K562 (cell line): ENCODE measurements around the gene CILP. TPM values are rescaled to one million over a fixed set of nuclear protein-coding genes. Genes with fewer than 3 reads are reported as not detected.

ENCODE experiments used
- ATAC-seq: fragments of 200-7000 bp; cut with Tn5 transposase; 3 replicates; pipeline ENCODE4 v1.9.1; 2020; ENCODE audit warnings: moderate library complexity
- BruUV-seq: library from RNA; stranded (reverse); fragments of 400-500 nt; replicated peaks from 2 replicates; lab custom pipeline; 2021; lab: Mats Ljungman, UMichigan
- CTCF ChIA-PET: fragments of 300-600 bp; formaldehyde crosslinking; extraction: SDS; loops from one replicate; lab custom pipeline; 2021; ENCODE audit warnings: low intra/inter-chr PET ratio; lab: Yijun Ruan, JAX
- POLR2A ChIA-PET: fragments of 300-600, 350-650 bp; sonication (Branson Sonifier 250); formaldehyde crosslinking; extraction: SDS; loops from one replicate; lab custom pipeline; 2021; ENCODE audit warnings: antibody characterized with exemption, inconsistent platforms; lab: Yijun Ruan, JAX
- DNase-seq, 4 experiments: peaks; one replicate each; pipeline versions ENCODE4 v3.0.0 to v3.0.0-alpha.2; 2011 to 2018; ENCODE audit warnings: low spot score in 3 of 4, mixed read lengths in 3 of 4; ENCODE audit errors: extremely low read depth in 1 of 4
- FAIRE-seq: peaks from 2 replicates; lab custom pipeline; 2011; peaks lifted over from hg19 to GRCh38; lab: Jason Lieb, UNC
- H2AFZ ChIP-seq: 2 replicates; pipeline ENCODE4 v1.6.0; 2011; ENCODE audit warnings: low read depth, low read length, control low read depth, inconsistent platforms
- H3K27ac ChIP-seq: fragments of 200-600 bp; 3 replicates; pipeline ENCODE4 v1.8.0; 2011; ENCODE audit warnings: low read depth, mild to moderate bottlenecking, control low read depth, inconsistent platforms, low read length, moderate library complexity, mixed read lengths; ENCODE audit errors: extremely low read depth
- H3K27me3 ChIP-seq, 2 experiments: fragments of 300-600 bp in 1 of 2; 2 replicates in 1 of 2; 3 replicates in 1 of 2; pipeline versions ENCODE4 v1.6.0 to v1.8.0; 2011; ENCODE audit warnings: inconsistent platforms in 2 of 2, low read length in 2 of 2, mild to moderate bottlenecking in 1 of 2, mixed read lengths in 1 of 2, moderate library complexity in 1 of 2; ENCODE audit not compliant: control insufficient read depth in 2 of 2, insufficient read depth in 2 of 2
- H3K36me3 ChIP-seq: fragments of 300-600 bp; 3 replicates; pipeline ENCODE4 v1.8.0; 2011; ENCODE audit warnings: mild to moderate bottlenecking, low read length, inconsistent platforms; ENCODE audit not compliant: control insufficient read depth, insufficient read depth
- H3K4me1 ChIP-seq, 2 experiments: fragments of 200-600 bp in 1 of 2; replicated peaks in 1 of 2; 2 replicates in 1 of 2; 3 replicates in 1 of 2; pipeline versions ENCODE4 v1.5.1 to v1.8.0; 2011; ENCODE audit warnings: inconsistent platforms in 2 of 2, low read length in 2 of 2, mild to moderate bottlenecking in 1 of 2, mixed read lengths in 1 of 2, moderate library complexity in 1 of 2; ENCODE audit not compliant: control insufficient read depth in 2 of 2, insufficient read depth in 2 of 2
- H3K4me2 ChIP-seq: 2 replicates; pipeline ENCODE4 v1.6.1; 2011; ENCODE audit warnings: low read length, control low read depth, inconsistent platforms, mixed read lengths; ENCODE audit not compliant: insufficient read depth
- H3K4me3 ChIP-seq: fragments of 200-600 bp; sonication (generic), shearing (Covaris generic); 2 replicates; pipeline ENCODE4 v1.5.1; 2016; ENCODE audit warnings: control low read depth, inconsistent platforms
- H3K79me2 ChIP-seq: fragments of 200-600 bp; 3 replicates; pipeline ENCODE4 v1.8.0; 2011; ENCODE audit warnings: low read length, inconsistent platforms; ENCODE audit not compliant: control insufficient read depth, insufficient read depth
- H3K9ac ChIP-seq, 2 experiments: 2 replicates each; pipeline versions ENCODE4 v1.6.0 to v1.6.1; 2011; ENCODE audit warnings: low read depth in 2 of 2, low read length in 2 of 2, control low read depth in 1 of 2, inconsistent platforms in 1 of 2, mild to moderate bottlenecking in 1 of 2, mixed read lengths in 1 of 2; ENCODE audit not compliant: insufficient read depth in 1 of 2
- H3K9me1 ChIP-seq: one replicate; pipeline ENCODE4 v1.6.0; 2011; ENCODE audit warnings: inconsistent platforms, mild to moderate bottlenecking, low read length, moderate library complexity; ENCODE audit not compliant: control insufficient read depth, insufficient read depth
- H3K9me3 ChIP-seq: replicated peaks from 2 replicates; pipeline ENCODE4 v1.5.1; 2011; ENCODE audit warnings: low read depth, low read length, inconsistent platforms; ENCODE audit not compliant: control insufficient read depth, insufficient read depth
- H4K20me1 ChIP-seq: replicated peaks from 2 replicates; pipeline ENCODE4 v1.6.1; 2011; ENCODE audit warnings: low read length, inconsistent platforms, mixed read lengths; ENCODE audit not compliant: control insufficient read depth, insufficient read depth
- ARID2 ChIP-seq: fragments of 450-650 bp; IDR thresholded peaks from 2 replicates; pipeline ENCODE4 v1.6.1; 2017; ENCODE audit warnings: antibody characterized with exemption, mild to moderate bottlenecking
- CBFA2T3 ChIP-seq: fragments of 450-650 bp; IDR thresholded peaks from 2 replicates; pipeline ENCODE4 v1.6.1; 2017
- EHMT2 ChIP-seq: fragments of 450-650 bp; IDR thresholded peaks from 2 replicates; pipeline ENCODE4 v1.6.1; 2018; ENCODE audit warnings: antibody characterized with exemption
- LARP7 ChIP-seq: fragments of 450-650 bp; IDR thresholded peaks from 2 replicates; pipeline ENCODE4 v1.6.1; 2016
- MAFK ChIP-seq: IDR thresholded peaks from 2 replicates; pipeline ENCODE4 v1.6.1; 2011; ENCODE audit warnings: low read length, improper control_type of control experiment
- MEF2D ChIP-seq: conservative IDR thresholded peaks from 2 replicates; pipeline ENCODE4 v1.6.1; 2016; ENCODE audit warnings: low read depth, missing genetic modification characterization, missing compliant biosample characterization
- NFE2L1 ChIP-seq: fragments of 450-650 bp; IDR thresholded peaks from 2 replicates; pipeline ENCODE4 v1.6.1; 2016; ENCODE audit warnings: missing genetic modification characterization, low read depth, mild to moderate bottlenecking, missing compliant biosample characterization, moderate library complexity, borderline replicate concordance
- NONO ChIP-seq, 2 experiments: fragments of 200-400 bp in 1 of 2; fragments of 450-650 bp in 1 of 2; formaldehyde crosslinking in 1 of 2; IDR thresholded peaks; 2 replicates each; pipeline ENCODE4 v1.6.1; 2017; ENCODE audit warnings: low read depth in 2 of 2, mild to moderate bottlenecking in 2 of 2, moderate library complexity in 2 of 2, low read length in 1 of 2
- PHTF2 ChIP-seq: fragments of 250-450 bp; sonication (Bioruptor Pico); IDR thresholded peaks from 2 replicates; pipeline ENCODE4 v1.5.0; 2021; ENCODE audit warnings: mild to moderate bottlenecking
- SRSF9 ChIP-seq: fragments of 200-400 bp; formaldehyde crosslinking; IDR thresholded peaks from 2 replicates; pipeline ENCODE4 v1.6.1; 2017; ENCODE audit warnings: low read depth, low read length, borderline replicate concordance
- ZNF311 ChIP-seq: fragments of 250-450 bp; sonication (Bioruptor Pico); IDR thresholded peaks from 2 replicates; pipeline ENCODE4 v1.4.0; 2020; ENCODE audit warnings: mild to moderate bottlenecking, moderate library complexity
- ZNF445 ChIP-seq: fragments of 250-450 bp; sonication (Bioruptor Pico); IDR thresholded peaks from 2 replicates; pipeline ENCODE4 v1.4.0; 2020; ENCODE audit warnings: low read depth, mild to moderate bottlenecking, moderate library complexity
- ZNF77 ChIP-seq: fragments of 250-450 bp; sonication (Bioruptor Pico); IDR thresholded peaks from 2 replicates; pipeline ENCODE4 v1.5.0; 2020
- WGBS: fragments of 100-300 bp; shearing (Covaris generic); methylation state at CpG from one replicate; pipeline ENCODE4 v1.1.6; 2016; ENCODE audit warnings: low coverage, mixed read lengths; ENCODE audit not compliant: insufficient coverage; ENCODE audit errors: missing lambda C conversion rate; 5-methylcytosine and 5-hydroxymethylcytosine counted together
- in situ Hi-C: fragments of 300-500 bp; cut with MboI; formaldehyde crosslinking; loops from 4 replicates; pipeline ENCODE4 v1.15.0; 2018; ENCODE audit warnings: inconsistent platforms, mixed read lengths
- intact Hi-C: fragments of 100-400 bp; cut with micrococcal nuclease; formaldehyde crosslinking; loops from 2 replicates; pipeline ENCODE4 v1.14.2; 2022
- polyA plus RNA-seq, 8 experiments: library from polyadenylated mRNA; depleted of rRNA in 4 of 8; stranded (reverse) in 5 of 8; unstranded in 3 of 8; fragments of >200 nt; fragmentation: Nextera tagmentation in 2 of 8; fragmentation: Illumina TruSeq in 1 of 8; extraction: Ambion mirVana in 2 of 8; extraction: Trizol in 1 of 8; gene quantifications; 2 replicates each; pipeline versions ENCODE4 v1.2.1 to v1.2.3, GENCODE V29; 2011 to 2014; ENCODE audit warnings: inconsistent platforms in 1 of 8, missing spikeins in 1 of 8
- total RNA-seq, 7 experiments: library from RNA; depleted of rRNA in 6 of 7; stranded (reverse); fragments of >200 nt in 6 of 7; fragmentation: Illumina TruSeq in 2 of 7; extraction: Trizol in 2 of 7; gene quantifications; 2 replicates each; pipeline versions ENCODE4 v1.2.1 to v1.2.3, GENCODE V29; 2011 to 2021; ENCODE audit warnings: low replicate concordance in 1 of 7
- TF ChIP-seq, protein P1 (sequence below): fragments of 250-450 bp; sonication (Bioruptor Pico); IDR thresholded peaks from 2 replicates; pipeline ENCODE4 v1.5.0; 2022; ENCODE audit warnings: mild to moderate bottlenecking
- TF ChIP-seq, protein P2 (sequence below), 2 experiments: fragments of 450-650 bp; conservative IDR thresholded peaks; 2 replicates each; pipeline ENCODE4 v1.6.1; 2017; ENCODE audit warnings: mild to moderate bottlenecking in 2 of 2, moderate library complexity in 2 of 2
- TF ChIP-seq, protein P3 (sequence below): fragments of 450-650 bp; IDR thresholded peaks from 2 replicates; pipeline ENCODE4 v1.6.1; 2014; ENCODE audit warnings: low read depth, mild to moderate bottlenecking, moderate library complexity, borderline replicate concordance

The CILP gene
- total and polyA plus RNA-seq, 9 of the 15 experiments (the other 6 are each of a cell fraction or from before 2014, with no cell fraction given): 0.03 TPM; not detected in 8

DNA sequence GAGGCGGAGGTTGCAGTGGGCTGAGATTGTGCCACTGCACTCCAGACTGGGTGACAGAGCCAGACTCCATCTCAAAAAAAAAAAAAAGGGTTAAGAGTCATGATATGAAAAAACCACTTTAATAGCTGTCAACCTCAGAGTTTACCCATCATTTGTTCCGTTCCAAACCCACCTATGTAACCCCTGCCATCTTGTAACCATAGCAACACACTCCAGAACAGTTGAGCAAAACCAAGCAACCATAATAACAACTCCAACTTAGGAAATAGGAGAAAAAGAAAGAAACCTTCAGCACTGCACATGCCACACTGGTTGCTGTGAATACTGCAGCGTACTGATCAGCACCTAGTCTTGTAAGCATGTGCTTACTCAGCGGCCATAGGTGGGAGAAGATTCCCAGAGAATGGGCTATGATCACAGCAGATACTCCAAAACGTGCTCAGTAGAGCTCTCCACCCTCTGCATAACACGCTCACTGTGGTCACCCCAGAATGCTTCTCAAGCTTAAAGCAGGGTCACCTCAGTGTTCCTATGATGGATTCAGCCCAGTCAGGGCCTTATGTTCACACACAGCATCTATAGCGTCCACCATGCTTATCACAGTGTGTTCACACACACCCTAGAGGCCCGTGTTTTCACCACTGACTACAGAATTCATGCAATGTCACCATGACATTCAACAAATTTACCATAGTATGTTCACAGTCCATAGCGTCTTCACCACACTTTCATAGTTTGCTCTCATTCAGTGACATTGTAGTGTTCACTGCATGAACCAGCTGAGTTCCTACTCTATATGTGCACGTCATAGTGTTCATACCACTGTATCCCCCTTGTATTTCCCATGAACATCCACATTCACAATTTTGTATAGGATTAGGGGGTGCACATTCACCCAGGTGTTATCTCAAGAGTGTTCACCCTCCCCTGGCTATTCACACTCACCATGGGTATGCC is 6.5 kb upstream of the CILP start:
- peak; percentile 87 for FAIRE-seq
- no peak for TF ChIP-seq ZNF445 (CRISPR knock-in tag)
- no peak for TF ChIP-seq NONO (IDR thresholded peaks at IDR 0.05; ENCODE audit: low read depth in 2 of 2, low read length in 1 of 2)
- no peak for TF ChIP-seq LARP7
- TF ChIP-seq, protein P1, sequence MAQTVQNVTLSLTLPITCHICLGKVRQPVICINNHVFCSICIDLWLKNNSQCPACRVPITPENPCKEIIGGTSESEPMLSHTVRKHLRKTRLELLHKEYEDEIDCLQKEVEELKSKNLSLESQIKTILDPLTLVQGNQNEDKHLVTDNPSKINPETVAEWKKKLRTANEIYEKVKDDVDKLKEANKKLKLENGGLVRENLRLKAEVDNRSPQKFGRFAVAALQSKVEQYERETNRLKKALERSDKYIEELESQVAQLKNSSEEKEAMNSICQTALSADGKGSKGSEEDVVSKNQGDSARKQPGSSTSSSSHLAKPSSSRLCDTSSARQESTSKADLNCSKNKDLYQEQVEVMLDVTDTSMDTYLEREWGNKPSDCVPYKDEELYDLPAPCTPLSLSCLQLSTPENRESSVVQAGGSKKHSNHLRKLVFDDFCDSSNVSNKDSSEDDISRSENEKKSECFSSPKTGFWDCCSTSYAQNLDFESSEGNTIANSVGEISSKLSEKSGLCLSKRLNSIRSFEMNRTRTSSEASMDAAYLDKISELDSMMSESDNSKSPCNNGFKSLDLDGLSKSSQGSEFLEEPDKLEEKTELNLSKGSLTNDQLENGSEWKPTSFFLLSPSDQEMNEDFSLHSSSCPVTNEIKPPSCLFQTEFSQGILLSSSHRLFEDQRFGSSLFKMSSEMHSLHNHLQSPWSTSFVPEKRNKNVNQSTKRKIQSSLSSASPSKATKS (CRISPR knock-in tag): no peak
- TF ChIP-seq, protein P2, sequence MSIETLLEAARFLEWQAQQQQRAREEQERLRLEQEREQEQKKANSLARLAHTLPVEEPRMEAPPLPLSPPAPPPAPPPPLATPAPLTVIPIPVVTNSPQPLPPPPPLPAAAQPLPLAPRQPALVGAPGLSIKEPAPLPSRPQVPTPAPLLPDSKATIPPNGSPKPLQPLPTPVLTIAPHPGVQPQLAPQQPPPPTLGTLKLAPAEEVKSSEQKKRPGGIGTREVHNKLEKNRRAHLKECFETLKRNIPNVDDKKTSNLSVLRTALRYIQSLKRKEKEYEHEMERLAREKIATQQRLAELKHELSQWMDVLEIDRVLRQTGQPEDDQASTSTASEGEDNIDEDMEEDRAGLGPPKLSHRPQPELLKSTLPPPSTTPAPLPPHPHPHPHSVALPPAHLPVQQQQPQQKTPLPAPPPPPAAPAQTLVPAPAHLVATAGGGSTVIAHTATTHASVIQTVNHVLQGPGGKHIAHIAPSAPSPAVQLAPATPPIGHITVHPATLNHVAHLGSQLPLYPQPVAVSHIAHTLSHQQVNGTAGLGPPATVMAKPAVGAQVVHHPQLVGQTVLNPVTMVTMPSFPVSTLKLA (conservative IDR thresholded peaks at IDR 0.05): no peak
- TF ChIP-seq ARID2: no peak
- no peak for TF ChIP-seq ZNF311 (CRISPR knock-in tag)
- no peak for TF ChIP-seq NFE2L1 (tag)
- 0 out of 2 replicates have a peak, but pooled peaks have one; percentile 58 for TF ChIP-seq MEF2D
- TF ChIP-seq EHMT2: peak; percentile 80
- TF ChIP-seq PHTF2: no peak
- TF ChIP-seq ZNF77 (CRISPR knock-in tag): no peak
- TF ChIP-seq, protein P3, sequence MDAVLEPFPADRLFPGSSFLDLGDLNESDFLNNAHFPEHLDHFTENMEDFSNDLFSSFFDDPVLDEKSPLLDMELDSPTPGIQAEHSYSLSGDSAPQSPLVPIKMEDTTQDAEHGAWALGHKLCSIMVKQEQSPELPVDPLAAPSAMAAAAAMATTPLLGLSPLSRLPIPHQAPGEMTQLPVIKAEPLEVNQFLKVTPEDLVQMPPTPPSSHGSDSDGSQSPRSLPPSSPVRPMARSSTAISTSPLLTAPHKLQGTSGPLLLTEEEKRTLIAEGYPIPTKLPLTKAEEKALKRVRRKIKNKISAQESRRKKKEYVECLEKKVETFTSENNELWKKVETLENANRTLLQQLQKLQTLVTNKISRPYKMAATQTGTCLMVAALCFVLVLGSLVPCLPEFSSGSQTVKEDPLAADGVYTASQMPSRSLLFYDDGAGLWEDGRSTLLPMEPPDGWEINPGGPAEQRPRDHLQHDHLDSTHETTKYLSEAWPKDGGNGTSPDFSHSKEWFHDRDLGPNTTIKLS: no peak
- TF ChIP-seq SRSF9: no peak
- TF ChIP-seq MAFK: peak; percentile 86
- peak; percentile 49 for TF ChIP-seq CBFA2T3

More for the DNA sequence above, 6.5 kb upstream of the CILP start:
- ChIA-PET POLR2A (interaction anchor here (0.6 to 1.8 kb wide), 7 partner anchors 10 to 378 kb away, joined by 3 to 6 read pairs (median 4); no protein-coding TSS in a partner anchor), CTCF (no interaction called here)
- H3K27ac ChIP-seq: peak overlapping the region; percentile 68; the same call in 2 of the 3 replicates
- peak; percentile 87 for ATAC-seq
- WGBS: 29% methylated on average over 10 of the region's 10 CpGs
- H3K27me3 ChIP-seq: no peaks in the 10 kb centered on the region
- H2AFZ ChIP-seq: peak overlapping the region; percentile 89
- no peaks in the 10 kb centered on the region for H3K79me2 ChIP-seq
- H3K36me3 ChIP-seq: no peaks in the 10 kb centered on the region
- no peaks in the 10 kb centered on the region for H3K9me1 ChIP-seq
- intact Hi-C loops: no loop called here
- H4K20me1 ChIP-seq: no peaks in the 10 kb centered on the region
- BruUV-seq: no TSS peak
- in situ Hi-C loops: no loop called here
- H3K4me1 ChIP-seq: peaks cover 8 to 22% of the 10 kb centered on the region in 2 experiments; a peak in 3 of 5 replicates
- H3K4me3 ChIP-seq: no peak overlapping the region
- peak in 2 of 4 experiments; percentile 66 to 74 for DNase-seq
- H3K9ac ChIP-seq: peak overlapping the region; percentile 17 to 18; a peak in 1 of 4 replicates
- H3K4me2 ChIP-seq: peak overlapping the region; percentile 52
- no peaks in the 10 kb centered on the region for H3K9me3 ChIP-seq
